Body of pancreas (tissue), 4 donors: Measurements from ENCODE around the gene KIZ. TPM values are rescaled to one million over a fixed set of nuclear protein-coding genes. Genes with fewer than 3 reads are reported as not detected.

Experiments used
- ATAC-seq: fragments of 150-250 bp; one replicate; pipeline ENCODE4 v1.9.1; 2016
- DNase-seq, 4 donors: peaks; one replicate each; pipeline ENCODE4 v3.0.0-alpha.2; 2019
- H3K27ac ChIP-seq, 4 donors: fragments of 200-600 bp; sonication (generic); 1 replicate in 3 of 4; 2 replicates in 1 of 4; pipeline versions ENCODE4 v1.5.1 to v1.6.1; 2016 to 2019; ENCODE audit warnings: mild to moderate bottlenecking in 1 of 4, mixed read lengths in 1 of 4, moderate library complexity in 1 of 4
- H3K27me3 ChIP-seq, 2 donors: fragments of 200-600 bp; sonication (generic); one replicate each; pipeline ENCODE4 v1.6.0; 2016; ENCODE audit warnings: mild to moderate bottlenecking in 1 of 2
- H3K36me3 ChIP-seq, 2 donors: fragments of 200-600 bp; sonication (generic); replicated peaks in 1 of 2; 2 replicates each; pipeline ENCODE4 v1.5.1; 2016; ENCODE audit warnings: low read depth in 2 of 2; ENCODE audit not compliant: insufficient read depth in 1 of 2
- H3K4me1 ChIP-seq: fragments of 200-600 bp; sonication (generic); one replicate; pipeline ENCODE4 v1.6.0; 2016
- H3K4me3 ChIP-seq, 2 donors: fragments of 200-600 bp; sonication (generic); 1 replicate in 1 of 2; 2 replicates in 1 of 2; pipeline ENCODE4 v1.5.1; 2016 to 2019
- H3K9me3 ChIP-seq, 3 donors: fragments of 200-600 bp; sonication (generic); 1 replicate in 2 of 3; 2 replicates in 1 of 3; pipeline ENCODE4 v1.5.1; 2016
- POLR2A ChIP-seq, 3 donors: fragments of 450-650 bp; IDR thresholded peaks; one replicate each; pipeline ENCODE4 v1.6.1; 2016; ENCODE audit warnings: antibody characterized with exemption in 3 of 3, mild to moderate bottlenecking in 2 of 3
- WGBS, 2 donors: methylation state at CpG; one replicate each; pipeline ENCODE4 v1.1.5; 2017; 5-methylcytosine and 5-hydroxymethylcytosine counted together
- intact Hi-C: fragments of 100-400 bp; cut with DNase I; formaldehyde crosslinking; loops from one replicate; pipeline ENCODE4 v1.15.1; 2023
- total RNA-seq, 2 donors: library from RNA; depleted of rRNA; stranded (reverse); fragments of >200 nt; gene quantifications; one replicate each; pipeline ENCODE4 v1.1.0, GENCODE V29; 2016
- TF ChIP-seq, protein P1 (sequence below), 7 experiments: fragments of 450-650 bp in 4 of 7; fragments of 200-600 bp in 3 of 7; sonication (generic) in 3 of 7; IDR thresholded peaks; one replicate each; pipeline ENCODE4 v1.5.1; 2016 to 2019; ENCODE audit warnings: antibody characterized with exemption in 7 of 7

KIZ gene
- total RNA-seq, 2 donors from 2014 or later = 17.1 to 28.7 TPM

DNA sequence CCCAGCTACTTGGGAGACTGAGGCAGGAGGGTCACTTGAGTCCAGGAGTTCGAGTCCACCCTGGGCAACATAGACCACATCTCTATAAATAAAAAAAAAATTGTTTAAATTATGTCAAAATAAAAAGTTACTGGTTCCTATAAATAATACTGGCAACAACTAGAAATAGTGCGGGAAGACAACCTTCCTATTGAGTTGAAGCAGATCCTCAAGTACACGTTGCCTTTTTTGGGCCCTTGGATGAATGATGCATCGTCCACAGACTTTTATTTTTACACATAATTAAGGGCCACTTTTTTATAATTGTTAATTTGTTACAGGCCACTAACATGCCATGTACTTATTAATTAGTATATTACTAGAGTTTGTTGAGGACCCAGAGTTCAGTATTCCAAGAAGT is 31.1 kb downstream of the KIZ start:
- Histone ChIP-seq H3K27me3 (no peaks in the 10 kb centered on the region), H3K36me3 (peaks cover 0 to 3% of the 10 kb centered on the region in 2 donors), H3K4me1 (no peaks in the 10 kb centered on the region), H3K27ac (no peak overlapping the region), H3K4me3 (no peak overlapping the region), H3K9me3 (no peaks in the 10 kb centered on the region)
- DNase-seq = no peak
- ATAC-seq = no peak
- intact Hi-C loops = no loop called here
- TF ChIP-seq, protein P1, sequence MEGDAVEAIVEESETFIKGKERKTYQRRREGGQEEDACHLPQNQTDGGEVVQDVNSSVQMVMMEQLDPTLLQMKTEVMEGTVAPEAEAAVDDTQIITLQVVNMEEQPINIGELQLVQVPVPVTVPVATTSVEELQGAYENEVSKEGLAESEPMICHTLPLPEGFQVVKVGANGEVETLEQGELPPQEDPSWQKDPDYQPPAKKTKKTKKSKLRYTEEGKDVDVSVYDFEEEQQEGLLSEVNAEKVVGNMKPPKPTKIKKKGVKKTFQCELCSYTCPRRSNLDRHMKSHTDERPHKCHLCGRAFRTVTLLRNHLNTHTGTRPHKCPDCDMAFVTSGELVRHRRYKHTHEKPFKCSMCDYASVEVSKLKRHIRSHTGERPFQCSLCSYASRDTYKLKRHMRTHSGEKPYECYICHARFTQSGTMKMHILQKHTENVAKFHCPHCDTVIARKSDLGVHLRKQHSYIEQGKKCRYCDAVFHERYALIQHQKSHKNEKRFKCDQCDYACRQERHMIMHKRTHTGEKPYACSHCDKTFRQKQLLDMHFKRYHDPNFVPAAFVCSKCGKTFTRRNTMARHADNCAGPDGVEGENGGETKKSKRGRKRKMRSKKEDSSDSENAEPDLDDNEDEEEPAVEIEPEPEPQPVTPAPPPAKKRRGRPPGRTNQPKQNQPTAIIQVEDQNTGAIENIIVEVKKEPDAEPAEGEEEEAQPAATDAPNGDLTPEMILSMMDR (IDR thresholded peaks at IDR 0.05) = no peak
- TF ChIP-seq POLR2A (IDR thresholded peaks at IDR 0.05) = no peak
- 96 to 97% methylated on average over 4 of the region's 4 CpGs for WGBS, 2 donors

DNA sequence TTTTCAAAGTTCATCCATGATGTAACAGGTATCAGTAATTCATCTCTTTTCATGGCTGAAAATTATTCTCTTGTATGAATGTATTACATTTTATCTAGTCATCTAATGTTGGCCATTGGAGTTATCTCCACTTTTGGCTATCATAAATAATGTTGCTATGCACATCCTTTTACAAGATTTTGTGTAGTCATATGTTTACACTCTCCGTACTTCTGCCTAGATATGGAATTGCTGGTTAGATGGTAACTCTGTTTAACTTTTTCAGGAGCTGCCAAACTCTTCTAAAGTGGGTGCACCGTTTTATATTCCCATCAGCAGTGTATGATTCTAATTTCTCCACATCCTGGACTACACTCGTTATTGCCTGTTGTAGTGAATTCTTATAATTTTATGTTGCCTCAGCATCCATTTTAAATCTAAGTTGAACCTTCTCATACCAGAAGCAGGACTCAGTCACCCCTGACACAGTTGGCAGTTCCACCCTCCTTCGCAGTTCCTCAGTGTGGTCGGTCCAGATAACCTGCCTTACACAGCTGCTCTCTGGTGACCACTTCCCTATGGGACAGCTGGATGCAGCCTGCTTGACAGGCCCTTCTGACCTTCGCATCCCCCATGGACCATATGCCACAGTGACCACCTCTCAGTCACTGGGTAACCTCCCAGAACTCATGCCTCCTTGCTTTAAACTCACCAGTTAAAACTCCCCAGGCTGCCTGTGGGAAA is 33.9 kb downstream of the KIZ start:
- H3K4me3 ChIP-seq = no peak overlapping the region
- no peaks in the 10 kb centered on the region for H3K27me3 ChIP-seq
- ATAC-seq = no peak
- H3K27ac ChIP-seq = no peak overlapping the region
- WGBS, 2 donors = 88 to 91% methylated on average over 6 of the region's 6 CpGs
- intact Hi-C loops = no loop called here
- H3K4me1 ChIP-seq = no peaks in the 10 kb centered on the region
- H3K36me3 ChIP-seq = peaks cover 0 to 11% of the 10 kb centered on the region in 2 donors
- no peak for DNase-seq
- no peaks in the 10 kb centered on the region for H3K9me3 ChIP-seq
- TF ChIP-seq POLR2A (IDR thresholded peaks at IDR 0.05) = no peak
- TF ChIP-seq, protein P1 (IDR thresholded peaks at IDR 0.05) = no peak

DNA sequence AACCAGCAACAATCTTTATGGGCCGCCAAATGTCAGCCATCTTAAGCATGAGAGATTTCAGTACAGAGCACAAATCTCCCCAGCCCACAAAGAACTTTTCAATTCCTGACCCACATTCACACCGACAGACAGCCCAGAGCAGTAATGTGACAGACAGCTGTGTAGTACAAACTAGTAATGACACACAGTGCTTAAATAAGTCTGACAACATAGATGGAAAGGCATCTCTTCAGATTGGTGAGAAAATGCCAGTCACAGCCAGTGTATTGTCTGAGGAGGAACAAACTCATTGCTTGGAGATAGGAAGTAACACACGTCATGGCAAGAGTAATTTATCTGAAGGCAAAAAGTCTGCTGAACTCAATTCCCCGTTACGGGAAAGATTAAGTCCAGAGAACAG is 36.0 kb downstream of the KIZ start:
- WGBS, 2 donors = 94 to 97% methylated on average over 5 of the region's 5 CpGs
- Histone ChIP-seq H3K4me1 (no peaks in the 10 kb centered on the region), H3K27me3 (no peaks in the 10 kb centered on the region), H3K9me3 (no peaks in the 10 kb centered on the region), H3K4me3 (no peak overlapping the region), H3K27ac (no peak overlapping the region), H3K36me3 (peaks cover 0 to 11% of the 10 kb centered on the region in 2 donors)
- no peak for ATAC-seq
- TF ChIP-seq, protein P1 (IDR thresholded peaks at IDR 0.05) = no peak
- TF ChIP-seq POLR2A (IDR thresholded peaks at IDR 0.05) = no peak
- no peak for DNase-seq
- intact Hi-C loops = no loop called here

DNA sequence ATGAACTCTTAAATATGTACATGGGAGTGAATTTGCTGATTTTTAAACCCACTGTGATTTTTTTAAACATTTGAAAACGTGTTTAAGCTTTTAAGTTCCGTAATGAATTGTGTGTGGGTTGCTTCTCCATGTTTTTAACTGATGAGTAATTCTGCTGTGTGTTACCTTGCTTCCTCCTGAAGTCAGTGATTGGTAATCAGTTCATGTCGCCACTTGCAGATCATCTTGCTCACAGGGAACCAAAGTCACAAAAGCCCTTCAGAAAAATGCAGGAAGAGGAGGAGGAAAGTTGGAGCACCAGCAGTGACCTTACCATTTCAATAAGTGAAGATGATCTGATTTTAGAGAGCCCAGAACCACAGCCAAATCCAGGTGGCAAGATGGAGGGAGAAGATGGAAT is 36.7 kb downstream of the KIZ start:
- Histone ChIP-seq H3K27ac (no peak overlapping the region), H3K27me3 (no peaks in the 10 kb centered on the region), H3K9me3 (no peaks in the 10 kb centered on the region), H3K36me3 (peaks cover 0 to 11% of the 10 kb centered on the region in 2 donors), H3K4me1 (no peaks in the 10 kb centered on the region), H3K4me3 (no peak overlapping the region)
- intact Hi-C loops = no loop called here
- ATAC-seq = no peak
- TF ChIP-seq, protein P1 (IDR thresholded peaks at IDR 0.05) = no peak
- no peak for TF ChIP-seq POLR2A (IDR thresholded peaks at IDR 0.05)
- DNase-seq = no peak
- WGBS, 2 donors = 73 to 78% methylated on average over 3 of the region's 3 CpGs

DNA sequence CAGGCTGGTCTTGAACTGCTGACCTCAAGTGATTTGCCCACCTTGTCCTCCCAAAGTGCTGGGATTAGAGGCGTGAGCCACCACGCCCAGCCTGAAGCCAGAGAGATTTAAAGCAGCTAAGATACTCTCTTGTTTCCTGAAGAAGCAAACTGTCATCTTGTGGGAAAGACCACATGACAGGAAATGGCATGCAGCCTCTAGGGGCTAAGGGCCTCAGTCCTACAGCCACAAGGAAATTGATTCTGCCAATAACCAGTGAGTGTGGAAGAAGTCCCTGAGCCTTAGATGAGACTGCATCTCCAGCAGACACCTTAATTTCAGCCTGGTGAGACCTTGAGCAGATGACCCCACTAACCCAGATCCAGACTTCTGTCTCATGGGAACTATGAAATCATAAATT is 40.9 kb downstream of the KIZ start:
- Histone ChIP-seq H3K4me3 (no peak overlapping the region), H3K27ac (no peak overlapping the region), H3K27me3 (no peaks in the 10 kb centered on the region), H3K36me3 (peaks cover 0 to 9% of the 10 kb centered on the region in 2 donors), H3K9me3 (no peaks in the 10 kb centered on the region), H3K4me1 (no peaks in the 10 kb centered on the region)
- intact Hi-C loops = no loop called here
- TF ChIP-seq, protein P1 (IDR thresholded peaks at IDR 0.05) = no peak
- no peak for TF ChIP-seq POLR2A (IDR thresholded peaks at IDR 0.05)
- 83 to 100% methylated on average over 2 of the region's 2 CpGs for WGBS, 2 donors
- no peak for DNase-seq
- ATAC-seq = no peak
